ENCODE measurements around the gene CHMP2A. TPM values are rescaled to one million over a fixed set of nuclear protein-coding genes. Genes with fewer than 3 reads are reported as not detected.

Gene CHMP2A
- total and polyA plus RNA-seq, 2 of the 13 experiments (the other 11 are each of a cell fraction or from before 2014, with no cell fraction given), result 49.7 to 55.0 TPM

DNA sequence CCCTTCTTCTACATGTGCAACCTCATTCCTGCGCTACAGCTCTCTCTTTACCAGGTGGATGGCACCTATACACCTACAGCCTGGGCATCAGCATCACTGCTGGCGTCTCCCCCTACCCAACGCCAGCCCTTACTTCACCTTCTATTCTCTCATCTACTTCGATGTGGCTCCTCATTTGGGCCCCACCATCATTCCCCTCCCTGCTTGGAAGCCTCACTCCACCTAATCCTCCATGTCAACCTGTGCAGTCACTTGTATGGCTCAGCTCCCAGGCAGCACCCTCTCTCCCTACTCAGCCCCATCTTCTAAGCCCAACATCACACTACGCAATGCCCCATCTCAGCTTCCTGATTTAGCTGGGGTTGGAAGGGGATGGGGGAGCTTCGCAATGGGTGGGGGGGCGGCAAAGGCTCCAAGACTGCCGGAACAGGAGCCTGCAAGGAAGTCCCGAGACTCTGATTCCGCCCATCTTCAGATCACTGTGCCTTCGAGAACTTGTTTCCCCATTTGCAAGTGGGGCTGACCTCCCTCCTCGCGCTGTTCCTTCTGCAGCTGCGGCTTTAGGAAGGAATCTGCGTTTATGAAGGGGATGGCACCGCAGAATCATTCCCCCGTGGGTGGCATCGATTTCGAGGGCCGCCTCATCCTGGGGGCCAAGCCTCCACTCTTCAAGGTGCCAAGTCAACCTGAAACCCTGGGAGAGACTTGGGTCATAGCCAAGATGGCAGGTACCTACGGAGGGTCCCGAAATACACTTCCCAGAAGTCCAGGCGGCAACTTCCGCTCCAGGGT, 17.3 kb upstream of the CHMP2A start (continued):
- TF ChIP-seq CREB3 (CRISPR knock-in tag; IDR thresholded peaks at IDR 0.05) (no peak), ZNF850 (CRISPR knock-in tag; conservative IDR thresholded peaks at IDR 0.05) (no peak), WIZ (CRISPR knock-in tag; IDR thresholded peaks at IDR 0.05) (peak; percentile 52; the same call in 1 of the 2 replicates), SIX1 (CRISPR knock-in tag; IDR thresholded peaks at IDR 0.05; ENCODE audit: borderline replicate concordance) (no peak), ZNF18 (CRISPR knock-in tag; IDR thresholded peaks at IDR 0.05; ENCODE audit: insufficient replicate concordance) (no peak), BCL6 (CRISPR knock-in tag; IDR thresholded peaks at IDR 0.05) (no peak), ZNF263 (CRISPR knock-in tag; IDR thresholded peaks at IDR 0.05) (no peak), ZNF75D (CRISPR knock-in tag; IDR thresholded peaks at IDR 0.05; ENCODE audit: borderline replicate concordance) (no peak), HOXA3 (CRISPR knock-in tag; IDR thresholded peaks at IDR 0.05) (no peak), NFATC3 (CRISPR knock-in tag; IDR thresholded peaks at IDR 0.05) (no peak), GABPA (IDR thresholded peaks at IDR 0.05; ENCODE audit: low read depth, low read length) (no peak), GABPA (CRISPR knock-in tag; IDR thresholded peaks at IDR 0.05; ENCODE audit: low read depth) (peak; percentile 92), PITX1 (CRISPR knock-in tag; IDR thresholded peaks at IDR 0.05) (no peak), YY1 (IDR thresholded peaks at IDR 0.05; ENCODE audit: insufficient read depth, insufficient replicate concordance, low read depth, low read length) (peak; percentile 88), CEBPZ (IDR thresholded peaks at IDR 0.05; ENCODE audit: low read length) (no peak), SUZ12 (IDR thresholded peaks at IDR 0.05; ENCODE audit: low read depth, low read length) (peak; percentile 45; the same call in 1 of the 2 replicates), RARA (CRISPR knock-in tag; IDR thresholded peaks at IDR 0.05) (no peak), YEATS4 (CRISPR knock-in tag; IDR thresholded peaks at IDR 0.05; ENCODE audit: borderline replicate concordance) (no peak), JUNB (CRISPR knock-in tag; IDR thresholded peaks at IDR 0.05; ENCODE audit: borderline replicate concordance) (no peak)
- TF ChIP-seq, protein P1, sequence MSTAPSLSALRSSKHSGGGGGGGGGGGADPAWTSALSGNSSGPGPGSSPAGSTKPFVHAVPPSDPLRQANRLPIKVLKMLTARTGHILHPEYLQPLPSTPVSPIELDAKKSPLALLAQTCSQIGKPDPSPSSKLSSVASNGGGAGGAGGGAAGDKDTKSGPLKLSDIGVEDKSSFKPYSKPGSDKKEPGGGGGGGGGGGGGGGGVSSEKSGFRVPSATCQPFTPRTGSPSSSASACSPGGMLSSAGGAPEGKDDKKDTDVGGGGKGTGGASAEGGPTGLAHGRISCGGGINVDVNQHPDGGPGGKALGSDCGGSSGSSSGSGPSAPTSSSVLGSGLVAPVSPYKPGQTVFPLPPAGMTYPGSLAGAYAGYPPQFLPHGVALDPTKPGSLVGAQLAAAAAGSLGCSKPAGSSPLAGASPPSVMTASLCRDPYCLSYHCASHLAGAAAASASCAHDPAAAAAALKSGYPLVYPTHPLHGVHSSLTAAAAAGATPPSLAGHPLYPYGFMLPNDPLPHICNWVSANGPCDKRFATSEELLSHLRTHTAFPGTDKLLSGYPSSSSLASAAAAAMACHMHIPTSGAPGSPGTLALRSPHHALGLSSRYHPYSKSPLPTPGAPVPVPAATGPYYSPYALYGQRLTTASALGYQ (CRISPR knock-in tag; IDR thresholded peaks at IDR 0.05), result no peak
- TF ChIP-seq, protein P2, sequence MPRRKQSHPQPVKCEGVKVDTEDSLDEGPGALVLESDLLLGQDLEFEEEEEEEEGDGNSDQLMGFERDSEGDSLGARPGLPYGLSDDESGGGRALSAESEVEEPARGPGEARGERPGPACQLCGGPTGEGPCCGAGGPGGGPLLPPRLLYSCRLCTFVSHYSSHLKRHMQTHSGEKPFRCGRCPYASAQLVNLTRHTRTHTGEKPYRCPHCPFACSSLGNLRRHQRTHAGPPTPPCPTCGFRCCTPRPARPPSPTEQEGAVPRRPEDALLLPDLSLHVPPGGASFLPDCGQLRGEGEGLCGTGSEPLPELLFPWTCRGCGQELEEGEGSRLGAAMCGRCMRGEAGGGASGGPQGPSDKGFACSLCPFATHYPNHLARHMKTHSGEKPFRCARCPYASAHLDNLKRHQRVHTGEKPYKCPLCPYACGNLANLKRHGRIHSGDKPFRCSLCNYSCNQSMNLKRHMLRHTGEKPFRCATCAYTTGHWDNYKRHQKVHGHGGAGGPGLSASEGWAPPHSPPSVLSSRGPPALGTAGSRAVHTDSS (CRISPR knock-in tag; conservative IDR thresholded peaks at IDR 0.05), result no peak
